Activated CD4-positive, CD25-positive, alpha-beta regulatory T cell treated with anti-CD3 and anti-CD28 coated beads, Interleukin-2, amount 50 U/mL, for 72 hours (primary cell): ENCODE results near the gene ASIC4.

ENCODE experiments used
- DNase-seq: peaks from one replicate; pipeline ENCODE4 v3.0.0; 2021

The ASIC4 gene

DNA sequence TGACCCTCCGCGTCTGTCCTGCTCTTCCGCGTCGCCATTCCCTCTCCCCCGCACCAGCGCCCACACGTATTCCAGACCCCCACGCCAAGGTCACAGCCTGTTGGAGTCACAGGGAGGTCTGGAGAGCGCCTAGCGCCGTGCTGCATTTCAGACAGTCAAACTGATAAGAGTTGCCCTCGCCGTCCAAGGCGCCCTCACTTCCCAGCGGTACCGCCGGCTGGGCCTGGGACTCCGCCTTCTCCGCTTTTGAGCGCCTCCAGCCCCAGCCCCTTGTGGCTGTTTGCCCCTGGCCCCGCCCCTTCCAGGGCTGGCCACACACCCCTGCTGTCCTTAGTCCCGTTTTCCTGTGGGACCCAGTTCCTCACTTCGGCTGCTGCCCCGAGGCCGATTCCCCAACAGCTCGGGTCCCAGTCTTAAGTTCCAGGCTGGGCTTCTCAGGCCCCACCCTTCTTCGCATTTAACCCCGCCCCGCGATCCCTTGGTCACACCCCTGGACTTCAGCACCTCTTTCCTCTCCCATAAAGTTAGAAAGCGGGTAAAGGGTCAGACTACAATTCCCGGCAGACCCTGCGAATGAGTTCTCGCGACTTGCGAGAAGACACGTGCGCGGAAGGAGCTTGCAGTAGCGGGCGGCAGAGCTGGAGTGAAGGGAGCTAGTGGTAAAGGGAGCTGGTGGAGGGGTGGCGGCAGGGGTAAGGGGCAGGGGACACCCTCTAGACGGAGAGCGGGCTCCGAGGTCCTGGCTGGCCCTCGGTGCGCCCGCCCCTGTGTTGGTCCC is 15.8 kb upstream of the ASIC4 start, which contains the start of gene GMPPA:
Gene GMPPA, plus strand, starts transcription at position 612 of the 778 bp plus-strand sequence. CDS start 1,085 bp downstream, outside the sequence.
- DNase-seq, result peak; percentile 88

DNA sequence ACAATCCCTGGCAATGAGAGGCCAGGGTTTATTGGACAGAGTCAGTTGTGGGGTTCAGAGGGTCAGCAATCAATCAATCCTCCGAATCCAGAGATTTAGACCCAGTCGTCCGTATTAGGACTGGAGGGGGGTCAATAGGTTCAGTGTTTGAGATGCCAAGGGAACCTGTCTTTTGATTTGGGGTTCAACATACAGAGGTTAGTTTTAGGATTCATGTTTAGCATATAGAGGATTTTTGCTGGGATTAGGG is 15.3 kb upstream of the ASIC4 start:
- DNase-seq, result no peak

DNA sequence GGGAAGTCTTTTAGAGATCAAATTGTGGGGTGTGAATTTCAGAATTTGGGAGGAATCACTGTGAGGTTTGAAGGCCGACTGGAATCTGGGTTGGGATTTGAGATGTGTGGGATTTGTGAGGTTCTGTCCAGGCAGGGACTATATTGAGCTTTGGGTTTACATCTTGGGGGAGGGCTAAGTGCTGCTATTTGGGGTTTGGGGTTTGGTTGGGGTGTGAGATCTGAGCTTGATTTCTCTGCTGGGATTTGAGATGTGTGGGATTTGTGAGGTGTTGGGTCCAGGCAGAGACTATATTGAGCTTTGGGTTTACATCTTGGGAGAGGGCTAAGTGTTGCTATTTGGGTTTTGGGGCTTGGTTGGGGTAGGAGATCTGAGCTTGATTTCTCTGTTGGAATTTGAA is 14.7 kb upstream of the ASIC4 start:
- DNase-seq, result no peak

DNA sequence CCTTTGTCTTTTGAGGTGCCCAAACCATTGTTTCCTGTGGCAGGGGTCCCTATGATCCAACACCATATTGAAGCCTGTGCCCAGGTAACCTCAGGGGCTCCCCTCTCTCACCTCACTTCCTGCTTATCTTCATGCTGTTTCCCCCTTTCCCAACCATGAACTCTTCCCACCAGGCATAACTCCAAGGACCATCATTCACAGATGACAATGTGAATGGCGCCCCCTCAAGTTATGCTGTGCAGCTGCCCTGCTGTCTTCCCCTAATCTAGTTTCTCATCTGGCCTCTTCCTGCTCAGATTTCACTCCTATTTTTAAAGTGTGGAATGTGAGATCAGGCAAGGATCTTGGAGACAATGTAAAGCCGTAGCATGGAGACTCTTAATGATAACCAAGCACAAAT is 14.1 kb upstream of the ASIC4 start:
- no peak for DNase-seq

DNA sequence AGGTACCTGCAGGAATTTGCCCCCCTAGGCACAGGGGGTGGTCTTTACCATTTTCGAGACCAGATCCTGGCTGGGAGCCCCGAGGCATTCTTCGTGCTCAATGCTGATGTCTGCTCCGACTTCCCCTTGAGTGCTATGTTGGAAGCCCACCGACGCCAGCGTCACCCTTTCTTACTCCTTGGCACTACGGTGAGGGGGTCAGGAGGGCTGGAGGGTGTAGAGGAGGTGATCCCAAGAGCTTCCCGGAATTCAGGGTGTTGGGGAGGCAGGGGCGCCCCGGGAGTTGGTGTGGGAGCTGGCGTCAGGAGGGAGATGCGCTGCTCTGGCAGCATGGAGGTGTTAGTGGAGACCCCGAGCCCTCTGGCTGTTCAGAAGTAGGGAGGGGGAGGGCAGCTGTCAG is 12.4 kb upstream of the ASIC4 start:
- DNase-seq, result no peak

DNA sequence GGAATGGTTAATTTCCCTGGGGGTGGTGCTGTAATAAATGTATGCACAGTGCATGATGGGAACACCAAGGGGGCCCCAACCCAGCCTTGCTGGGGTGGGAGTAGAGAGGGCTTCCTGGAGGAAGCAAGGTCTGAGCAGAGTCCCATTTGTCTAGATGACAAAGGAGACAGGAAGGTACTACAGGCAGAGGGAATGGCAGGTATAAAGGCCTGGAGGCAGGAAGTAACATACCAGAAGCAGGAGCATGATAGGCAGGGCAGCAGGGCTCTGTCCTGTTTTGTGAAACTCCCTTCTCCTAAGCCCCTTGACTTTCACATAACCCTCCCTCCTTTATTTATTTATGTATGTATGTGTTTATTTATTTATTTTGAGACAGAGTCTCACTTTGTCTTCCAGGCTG is 11.7 kb upstream of the ASIC4 start:
- no peak for DNase-seq

DNA sequence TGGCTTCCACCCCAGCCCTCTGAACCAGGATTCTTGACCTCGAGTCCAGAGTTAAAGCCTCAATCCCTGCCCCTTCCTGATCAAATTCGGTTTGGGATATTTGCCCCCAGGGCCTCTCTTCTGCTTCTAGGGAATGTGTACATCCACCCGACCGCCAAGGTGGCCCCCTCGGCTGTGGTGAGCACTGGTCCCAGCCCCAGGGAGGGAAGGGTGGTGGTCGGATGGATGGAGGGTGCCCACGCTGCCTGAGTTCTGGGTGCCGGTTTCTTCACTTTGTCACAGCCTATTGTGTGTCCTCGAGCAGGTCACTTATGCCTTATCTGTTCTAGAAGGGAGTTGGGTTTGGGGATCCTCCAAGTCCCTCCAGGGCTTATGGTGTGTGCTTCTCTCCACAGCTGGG is 8.7 kb upstream of the ASIC4 start:
- DNase-seq, result no peak

DNA sequence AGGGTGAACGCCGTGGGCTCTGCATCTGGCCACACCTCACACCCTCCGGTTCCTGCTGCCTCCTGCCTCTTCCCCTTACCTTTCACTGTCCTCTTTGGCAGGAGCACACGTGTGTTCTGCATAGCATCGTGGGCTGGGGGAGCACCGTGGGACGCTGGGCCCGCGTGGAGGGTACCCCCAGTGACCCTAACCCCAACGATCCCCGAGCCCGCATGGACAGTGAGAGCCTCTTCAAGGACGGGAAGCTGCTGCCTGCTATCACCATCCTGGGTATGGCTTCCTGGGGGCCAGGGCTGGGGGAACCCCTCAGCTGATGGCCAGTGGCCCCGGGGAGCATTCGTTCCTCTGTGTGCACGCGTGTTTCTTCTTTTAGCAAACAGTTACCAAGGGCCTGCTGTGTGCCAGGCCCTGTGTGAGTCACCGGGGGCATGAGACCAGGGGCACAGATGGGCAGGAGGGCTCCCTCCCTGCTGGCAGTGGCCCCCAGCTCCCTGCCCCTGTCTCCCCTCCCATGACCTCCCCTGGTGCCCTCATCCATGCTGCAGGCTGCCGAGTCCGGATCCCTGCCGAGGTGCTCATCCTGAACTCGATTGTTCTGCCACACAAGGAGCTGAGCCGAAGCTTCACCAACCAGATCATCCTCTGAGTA is 8.0 kb upstream of the ASIC4 start:
- no peak for DNase-seq

DNA sequence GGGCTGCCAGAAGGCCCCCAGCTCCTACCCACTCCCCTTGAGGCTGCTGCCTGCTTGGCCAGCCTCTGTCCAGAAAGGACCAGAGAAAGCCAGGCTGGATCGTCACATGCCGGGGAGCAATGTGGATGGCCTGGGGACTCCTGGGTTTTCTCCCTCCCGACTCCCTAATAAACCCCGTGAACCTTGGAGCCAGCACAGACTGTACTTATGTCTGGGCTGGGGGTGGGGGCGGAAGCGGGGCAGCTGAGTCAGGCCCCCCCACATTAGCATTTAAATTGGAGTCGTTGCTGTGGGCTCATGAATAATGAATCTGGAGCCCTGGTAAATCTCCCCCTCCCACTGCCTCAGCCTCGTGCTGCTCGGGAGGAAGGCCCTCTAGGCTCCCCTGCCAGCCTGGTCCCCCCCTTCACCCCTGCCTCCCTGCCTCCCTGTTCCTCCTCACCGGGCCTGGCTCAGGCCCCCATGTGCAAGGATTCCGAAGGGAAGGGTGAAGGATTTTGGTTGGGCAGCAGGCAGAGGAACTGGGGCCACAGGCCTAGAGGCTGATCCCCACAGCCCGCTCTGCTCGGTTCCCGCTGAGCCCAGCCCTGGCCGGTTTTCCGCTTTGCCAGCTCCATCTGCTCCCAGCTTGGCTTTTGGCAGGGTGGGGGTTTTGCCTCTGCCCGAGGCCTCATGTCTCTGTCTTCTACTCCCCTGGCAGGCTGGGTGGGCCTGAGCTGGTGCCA is 7.3 kb upstream of the ASIC4 start:
- DNase-seq, result no peak

DNA sequence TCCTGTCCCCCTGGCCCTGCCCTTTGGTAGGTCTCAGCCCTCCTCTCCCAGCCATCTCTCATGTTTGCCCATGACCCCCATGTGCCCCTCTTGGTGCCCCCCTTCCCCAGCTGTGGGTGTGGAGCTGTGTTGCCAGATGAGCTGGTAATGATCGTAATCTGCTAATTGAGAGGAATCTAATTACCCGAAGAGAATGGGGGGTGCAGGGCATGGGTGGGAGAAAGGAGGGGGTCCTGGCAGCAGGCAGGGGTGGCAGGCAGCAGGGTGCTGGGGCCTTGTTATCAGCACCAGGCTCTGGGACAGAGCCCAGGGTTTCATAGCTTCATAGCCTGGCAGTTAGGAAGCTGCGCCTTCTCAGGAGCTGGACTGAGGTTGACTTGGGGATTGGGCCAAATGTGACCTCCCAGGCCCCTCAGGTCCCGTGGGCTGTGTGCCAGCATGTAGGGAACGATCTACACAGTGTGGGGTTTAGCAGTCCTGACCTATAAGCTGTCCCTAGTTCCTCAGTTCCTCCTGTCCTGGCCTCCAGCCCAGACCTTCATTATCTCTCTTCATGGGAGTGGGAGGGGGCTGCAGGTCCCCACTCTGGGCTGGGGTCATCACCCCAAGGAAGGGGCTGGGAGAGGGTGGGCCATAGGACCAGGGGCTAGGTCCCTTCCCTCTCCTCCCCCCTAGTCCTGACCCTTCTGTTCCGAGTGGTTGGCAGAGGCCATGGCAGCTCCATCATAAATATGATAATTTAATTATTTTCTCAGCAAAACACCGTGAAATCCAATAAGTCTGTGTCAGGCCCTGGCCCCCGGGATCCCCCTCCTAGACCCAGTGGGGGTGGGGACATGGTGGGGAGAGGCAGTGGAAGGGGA is 6.5 kb upstream of the ASIC4 start:
- DNase-seq, result no peak

DNA sequence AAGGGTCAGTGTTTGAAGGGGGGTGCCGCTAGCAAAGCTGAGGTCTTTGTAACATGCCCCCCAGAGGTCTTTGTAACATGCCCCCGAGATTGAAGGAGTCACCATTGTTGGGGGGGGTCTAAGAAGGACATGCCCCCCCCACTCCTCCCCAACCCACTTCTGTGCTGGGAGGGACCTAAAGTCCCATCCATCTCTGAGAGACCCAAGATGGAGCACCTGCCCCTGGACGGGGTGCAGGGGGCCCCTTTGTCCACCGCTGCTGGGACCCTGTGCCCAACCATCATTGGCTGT is 5.9 kb upstream of the ASIC4 start:
- DNase-seq, result no peak

DNA sequence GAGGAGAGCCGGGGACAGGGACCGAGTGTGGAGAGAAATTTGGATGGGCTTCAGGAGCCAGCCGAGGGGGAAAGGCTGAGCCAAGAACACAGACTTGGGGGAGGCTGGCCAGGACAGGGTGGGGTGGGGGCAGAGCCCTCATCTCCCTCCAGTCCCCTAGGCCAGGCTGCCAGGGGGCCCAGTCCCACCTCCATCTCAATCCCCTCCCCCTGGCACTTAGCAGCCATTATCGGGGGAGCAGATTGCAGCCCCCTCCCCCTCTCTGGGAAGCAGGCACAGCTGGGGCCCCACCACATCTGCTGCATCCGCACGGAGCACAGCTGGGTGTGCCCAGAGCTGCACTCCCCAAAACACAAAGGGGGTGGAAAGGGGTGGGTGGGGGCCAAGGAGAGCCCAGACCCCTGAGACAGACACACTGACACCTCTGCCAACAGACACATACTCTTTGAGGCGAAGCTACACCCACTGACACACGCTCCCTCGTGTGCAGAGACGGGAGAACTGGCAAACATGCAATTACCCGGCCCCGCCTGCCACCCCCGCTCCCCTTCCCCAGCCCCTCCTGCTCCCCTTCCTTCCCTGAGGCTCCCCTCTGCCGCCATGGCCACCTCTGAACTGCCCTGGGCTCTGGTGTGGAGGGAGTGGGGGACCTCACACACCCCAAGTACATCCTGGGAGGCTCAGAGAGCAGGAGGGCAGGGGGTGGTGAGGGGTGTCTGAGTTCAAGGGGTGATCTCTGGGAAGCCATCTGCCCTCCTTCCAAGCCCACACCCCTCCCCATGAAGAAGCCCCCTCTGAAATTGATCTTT is 5.1 kb upstream of the ASIC4 start:
- DNase-seq, result no peak

DNA sequence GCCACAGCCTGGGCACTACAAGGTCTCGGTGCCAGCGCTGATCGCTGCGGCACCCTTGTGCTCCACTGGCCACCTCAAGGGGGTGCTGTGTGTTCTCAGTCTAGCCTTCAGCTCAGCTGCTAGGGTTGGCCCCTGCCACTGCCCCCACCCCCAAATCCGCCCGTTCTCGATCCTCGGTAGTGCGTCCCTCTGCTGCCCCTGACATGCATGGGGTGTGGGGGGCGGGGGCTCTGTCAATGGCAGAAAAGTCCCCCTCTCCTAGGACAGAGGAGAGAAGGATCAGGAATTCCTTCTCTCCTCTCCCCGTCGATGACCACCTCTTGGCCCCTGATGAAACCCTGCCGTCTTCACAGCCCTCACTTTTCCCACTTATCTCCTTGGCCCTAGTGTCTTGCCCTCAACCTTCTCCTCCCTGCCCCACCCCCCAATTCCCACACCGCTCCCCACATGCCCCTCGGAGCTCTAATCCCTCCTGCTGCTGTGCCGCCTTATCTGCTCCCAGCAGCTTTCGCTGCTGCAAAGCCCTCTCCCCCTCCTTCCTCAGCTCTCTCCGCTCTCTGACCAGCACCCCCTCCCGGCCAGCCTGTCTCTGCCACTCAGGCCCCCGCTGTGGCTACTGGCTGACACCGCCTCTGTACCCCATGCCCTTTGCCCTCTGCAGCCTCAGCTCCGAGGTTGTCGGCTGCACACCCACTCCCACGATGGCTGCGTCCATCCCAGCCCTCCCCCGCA is 4.3 kb upstream of the ASIC4 start:
- DNase-seq, result peak; percentile 45

DNA sequence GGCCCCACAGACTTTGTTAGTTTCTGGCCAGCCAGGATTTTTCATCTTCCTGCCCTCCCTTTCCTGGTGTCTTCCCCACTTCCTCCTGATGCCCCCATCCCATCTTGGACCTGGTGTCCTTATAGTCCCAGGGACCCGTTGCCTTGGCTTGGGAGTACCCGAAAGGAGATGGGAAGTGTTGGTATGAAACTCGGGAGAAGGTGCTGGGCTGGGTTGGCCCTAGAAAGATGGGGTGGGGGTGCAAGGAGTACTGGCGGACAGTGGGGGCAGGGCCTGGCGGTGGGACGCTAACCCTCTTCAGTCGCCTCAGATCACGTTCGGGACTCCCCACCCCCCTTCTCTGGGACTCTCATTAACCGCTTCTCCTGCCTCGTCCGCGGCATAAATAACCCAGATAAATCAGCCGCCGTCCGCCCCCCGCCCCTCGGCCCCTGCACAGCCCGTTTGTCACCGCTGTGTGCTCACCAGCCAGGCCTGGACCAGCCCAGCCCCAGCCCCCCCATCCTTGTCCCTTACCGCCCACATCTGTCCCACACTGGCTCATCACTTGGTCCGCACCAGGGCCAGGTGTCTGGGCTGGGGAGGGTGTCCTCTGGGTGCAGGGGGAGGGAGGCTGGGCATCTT is 3.7 kb upstream of the ASIC4 start:
- no peak for DNase-seq

DNA sequence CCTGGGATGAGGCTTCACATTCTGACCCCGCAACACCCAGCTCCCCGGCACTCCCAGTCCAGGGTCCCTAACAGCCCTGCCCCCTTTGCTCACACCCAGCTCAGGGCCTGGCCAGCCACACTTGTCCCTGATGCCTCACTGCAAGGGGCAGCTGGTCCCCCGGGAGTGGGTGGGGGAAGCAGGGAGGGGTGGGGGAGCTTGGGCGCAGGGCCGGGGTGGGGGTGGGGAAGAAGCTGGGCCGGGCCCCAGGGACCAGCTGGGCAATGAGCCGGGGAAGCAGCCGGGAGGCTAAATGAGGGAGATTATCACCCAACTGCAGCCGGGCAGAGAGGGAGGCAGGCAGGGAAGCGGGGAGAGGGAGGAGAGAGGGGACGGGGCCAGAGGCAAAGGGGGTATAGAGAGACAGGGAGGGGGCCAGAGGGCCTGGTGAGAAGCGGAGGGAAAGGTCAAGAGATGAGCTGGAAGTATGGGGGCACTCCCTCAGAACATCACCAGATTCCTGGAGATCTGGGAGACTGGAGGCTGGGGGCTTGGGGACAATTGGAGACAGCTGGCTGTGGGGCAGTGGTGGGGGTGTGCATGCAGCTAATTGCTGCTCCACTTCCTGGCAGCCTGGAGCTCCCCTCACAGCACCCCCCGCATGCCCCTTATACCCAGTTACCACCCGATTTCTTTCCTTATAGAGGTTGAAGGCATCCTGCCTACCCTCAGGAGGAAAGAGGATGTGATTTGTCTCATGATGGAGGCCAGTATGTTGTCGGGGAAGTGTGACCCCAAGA is 2.5 kb upstream of the ASIC4 start:
- DNase-seq, result no peak

DNA sequence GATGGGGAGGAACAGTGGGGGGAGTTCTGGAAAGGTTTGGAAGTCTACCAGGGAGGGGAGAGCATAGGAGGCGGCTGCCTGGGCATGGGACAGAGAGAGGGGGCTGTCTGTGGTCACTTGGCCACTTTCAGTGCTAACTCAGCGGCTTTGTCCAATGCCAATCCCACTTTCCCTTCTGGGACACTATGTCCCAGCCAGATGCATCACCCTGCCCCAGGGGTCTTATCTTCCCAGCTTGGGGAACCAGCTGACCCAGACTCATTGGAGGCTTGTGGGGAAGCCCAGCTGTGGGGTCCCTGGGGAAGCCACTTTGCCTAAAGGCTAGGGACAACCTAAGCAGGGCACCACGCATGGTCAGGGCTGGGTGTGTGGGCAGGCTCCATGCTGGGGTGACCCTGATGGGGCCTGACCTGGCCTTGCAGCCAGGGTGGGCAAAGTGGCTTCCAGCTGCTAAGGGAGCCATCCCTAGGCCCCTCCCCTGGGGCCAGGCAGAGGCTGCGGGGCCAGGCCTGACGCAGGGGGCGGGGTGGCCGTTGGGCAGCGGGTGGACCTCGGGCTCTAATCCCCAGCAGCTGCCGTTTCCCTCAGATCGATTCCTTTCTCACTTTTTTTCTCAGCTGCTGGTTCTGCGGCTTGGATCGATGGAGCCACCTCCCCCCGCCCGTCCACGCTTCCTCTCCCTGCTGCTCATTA is 1.6 kb upstream of the ASIC4 start:
- no peak for DNase-seq

DNA sequence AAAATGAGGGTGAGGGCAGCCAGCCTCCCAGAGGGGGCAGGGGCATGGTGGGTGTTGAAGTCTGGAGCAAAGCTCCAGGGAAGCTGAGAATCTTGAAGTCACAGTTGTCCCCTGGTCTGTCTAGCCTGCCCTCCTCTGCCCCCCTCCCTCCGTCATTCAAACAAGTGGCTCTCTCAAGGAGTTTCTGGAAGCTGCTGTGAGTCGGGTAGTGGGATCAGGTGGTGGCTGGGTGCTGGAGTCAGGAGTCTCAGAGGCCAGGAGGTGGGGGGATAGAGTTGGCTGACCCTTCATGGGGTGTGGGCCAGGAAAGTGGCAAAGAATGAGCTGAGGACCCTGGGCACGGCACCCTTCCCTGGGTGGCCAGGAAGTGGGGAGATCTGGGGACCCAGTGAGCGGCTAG is 495 bp upstream of the ASIC4 start:
- DNase-seq, result no peak

DNA sequence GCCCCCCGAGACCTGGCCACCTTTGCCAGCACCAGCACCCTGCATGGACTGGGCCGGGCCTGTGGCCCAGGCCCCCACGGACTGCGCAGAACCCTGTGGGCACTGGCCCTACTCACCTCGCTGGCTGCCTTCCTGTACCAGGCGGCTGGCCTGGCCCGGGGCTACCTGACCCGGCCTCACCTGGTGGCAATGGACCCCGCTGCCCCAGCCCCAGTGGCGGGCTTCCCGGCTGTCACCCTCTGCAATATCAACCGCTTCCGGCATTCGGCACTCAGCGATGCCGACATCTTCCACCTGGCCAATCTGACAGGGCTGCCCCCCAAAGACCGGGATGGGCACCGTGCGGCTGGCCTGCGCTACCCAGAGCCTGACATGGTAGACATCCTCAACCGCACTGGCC is 554 bp downstream of the ASIC4 start:
- no peak for DNase-seq

DNA sequence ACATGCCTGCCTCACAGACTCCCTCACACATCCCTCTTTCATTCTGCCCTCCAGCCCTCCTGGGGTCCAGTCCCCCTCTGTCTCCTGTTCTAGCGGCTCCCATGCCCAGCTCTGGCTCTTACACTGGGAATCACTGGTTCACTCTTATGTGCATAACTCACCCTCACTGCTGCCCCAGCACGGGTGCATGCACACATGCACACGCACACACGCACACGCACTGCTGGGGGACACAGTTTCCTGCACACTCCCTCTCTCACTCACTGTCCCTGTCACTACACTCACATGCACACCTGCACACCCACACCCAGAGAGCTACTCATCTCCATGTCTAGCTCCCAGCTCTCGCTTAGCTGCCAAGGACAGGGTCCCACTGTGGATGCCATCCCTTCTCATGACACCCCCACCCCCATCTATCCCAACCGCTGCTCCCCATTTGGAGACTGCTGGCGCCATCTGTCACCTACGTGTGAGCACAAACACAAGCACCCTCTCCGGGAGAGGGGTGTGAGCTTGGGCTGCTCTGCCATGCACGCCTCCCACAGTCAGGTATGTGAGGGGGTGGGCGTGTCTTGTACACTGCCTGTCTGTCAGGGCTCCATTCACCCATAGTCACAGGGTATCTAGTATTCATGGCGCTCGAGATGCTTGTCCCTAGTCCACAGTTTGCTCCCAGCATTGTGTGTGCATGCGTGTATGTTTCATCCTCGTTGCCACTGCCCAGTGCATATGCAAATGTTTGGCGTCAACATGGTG is 1.8 kb downstream of the ASIC4 start:
- no peak for DNase-seq
